GM18499 (cell line): Measurements from ENCODE around the gene MAP2K4.

Experiments
- ATAC-seq: cut with Tn5 transposase; IDR thresholded peaks from one replicate; pipeline ENCODE4 v1.9.1; 2021; ENCODE audit warnings: moderate number of reproducible peaks; ENCODE audit not compliant: insufficient read depth, unreplicated experiment

Gene MAP2K4

DNA sequence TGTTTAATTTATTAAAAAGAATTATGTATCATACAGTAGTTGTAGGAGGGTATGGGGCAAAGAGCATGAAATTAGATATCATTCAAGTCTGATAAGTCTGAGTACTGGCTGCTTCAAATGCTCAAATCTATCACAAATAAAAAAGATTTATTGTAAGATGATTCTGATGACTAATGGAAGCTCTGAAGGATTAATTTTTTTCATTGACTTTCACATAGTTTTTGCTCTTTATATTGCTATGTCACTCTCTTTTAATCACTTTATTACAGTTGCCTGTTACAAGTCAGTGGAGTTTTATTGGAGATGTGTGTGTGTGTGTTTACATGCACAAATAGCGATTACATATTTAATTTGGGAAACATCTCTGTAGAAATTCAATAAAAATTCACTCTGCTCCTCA, 15.0 kb downstream of the MAP2K4 start:
- ATAC-seq: no peak

- ATAC-seq: no peak
Measured at GRCh38 chr17:12037970-12038369, 17.3 kb downstream of the MAP2K4 start.

- ATAC-seq: no peak
Measured at GRCh38 chr17:12040478-12040877, 19.8 kb downstream of the MAP2K4 start.

- no peak for ATAC-seq
Measured at GRCh38 chr17:12041312-12041711, 20.6 kb downstream of the MAP2K4 start.

DNA sequence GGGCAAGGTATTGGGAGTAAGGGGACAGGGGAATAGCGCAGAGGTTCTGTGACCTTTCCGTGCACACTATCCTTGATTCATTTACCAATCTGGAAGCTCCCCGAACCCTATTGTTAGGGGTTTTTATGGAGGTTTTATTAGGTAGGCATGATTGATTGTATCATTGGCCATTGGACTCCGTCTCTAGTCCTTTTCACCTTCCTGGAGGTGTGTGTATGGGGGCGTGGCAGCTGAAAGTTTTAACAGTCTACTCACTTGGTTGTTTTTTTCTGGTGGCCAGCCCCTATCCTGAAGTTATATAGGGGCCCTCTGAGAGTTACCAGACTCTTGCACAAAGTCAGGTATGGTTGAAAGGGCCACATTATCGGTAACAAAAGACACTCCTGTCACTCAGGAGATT, 23.0 kb downstream of the MAP2K4 start:
- ATAC-seq: no peak

- ATAC-seq: no peak
Measured at GRCh38 chr17:12046786-12047185, 26.1 kb downstream of the MAP2K4 start.

DNA sequence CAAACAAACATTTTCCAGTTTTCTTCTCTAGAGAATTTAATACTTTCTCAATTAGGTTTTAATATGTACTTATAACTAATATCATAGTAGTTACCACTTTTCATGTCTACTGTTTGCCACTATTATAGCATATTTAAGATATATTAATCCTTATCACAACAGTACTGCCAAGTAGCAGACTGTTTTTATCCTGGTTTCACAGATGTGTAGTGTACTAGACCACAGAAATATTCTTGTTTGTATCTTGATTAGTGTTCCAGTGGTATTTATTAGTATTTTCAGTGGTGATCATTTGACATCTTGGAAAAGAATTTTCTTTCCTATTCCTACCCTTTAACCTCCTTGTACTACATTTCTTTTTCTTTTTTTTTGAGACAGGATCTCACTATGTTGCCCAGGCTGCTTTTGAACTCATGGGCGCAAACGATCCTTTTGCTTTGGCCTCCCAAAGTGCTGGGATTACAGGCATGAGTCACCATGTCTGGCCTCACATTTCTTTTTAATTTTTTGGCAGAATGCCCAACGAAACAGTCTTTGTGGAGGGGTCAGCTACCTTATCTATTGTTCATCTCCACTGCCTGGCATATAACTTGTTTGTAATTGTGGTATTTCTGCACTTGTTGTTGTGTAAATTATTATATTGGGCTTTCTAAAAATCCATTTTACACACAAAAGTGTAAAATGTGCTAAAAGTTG, 27.2 kb downstream of the MAP2K4 start:
- ATAC-seq: no peak

DNA sequence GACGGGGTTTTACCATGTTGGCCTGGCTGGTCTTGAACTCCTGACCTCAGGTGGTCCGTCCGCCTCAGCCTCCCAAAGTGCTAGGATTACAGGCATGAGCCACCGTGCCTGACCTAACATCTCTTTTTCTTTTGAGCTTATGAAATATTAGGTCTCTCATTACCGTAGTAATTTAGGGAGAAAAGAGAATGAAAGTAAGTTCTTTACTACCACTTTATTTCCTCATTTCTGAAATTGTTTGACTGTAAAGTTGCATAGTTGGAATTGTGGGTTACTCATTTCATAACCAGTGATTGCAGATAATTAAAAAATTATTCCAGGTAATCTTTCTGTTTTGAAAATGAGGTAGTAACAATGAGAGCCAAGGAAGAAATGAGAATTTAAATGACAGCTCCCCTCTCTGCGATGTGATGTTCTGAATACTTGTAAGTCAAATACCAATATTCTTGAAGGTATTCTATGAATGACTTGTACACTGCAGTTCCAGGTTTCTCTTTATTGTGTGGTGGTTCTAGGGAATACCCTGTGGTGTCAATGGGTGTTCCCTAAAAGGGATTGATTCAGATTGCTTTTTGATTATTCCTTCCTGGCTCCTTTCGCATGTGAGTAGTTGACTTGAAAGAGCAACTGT, 28.3 kb downstream of the MAP2K4 start:
- no peak for ATAC-seq

DNA sequence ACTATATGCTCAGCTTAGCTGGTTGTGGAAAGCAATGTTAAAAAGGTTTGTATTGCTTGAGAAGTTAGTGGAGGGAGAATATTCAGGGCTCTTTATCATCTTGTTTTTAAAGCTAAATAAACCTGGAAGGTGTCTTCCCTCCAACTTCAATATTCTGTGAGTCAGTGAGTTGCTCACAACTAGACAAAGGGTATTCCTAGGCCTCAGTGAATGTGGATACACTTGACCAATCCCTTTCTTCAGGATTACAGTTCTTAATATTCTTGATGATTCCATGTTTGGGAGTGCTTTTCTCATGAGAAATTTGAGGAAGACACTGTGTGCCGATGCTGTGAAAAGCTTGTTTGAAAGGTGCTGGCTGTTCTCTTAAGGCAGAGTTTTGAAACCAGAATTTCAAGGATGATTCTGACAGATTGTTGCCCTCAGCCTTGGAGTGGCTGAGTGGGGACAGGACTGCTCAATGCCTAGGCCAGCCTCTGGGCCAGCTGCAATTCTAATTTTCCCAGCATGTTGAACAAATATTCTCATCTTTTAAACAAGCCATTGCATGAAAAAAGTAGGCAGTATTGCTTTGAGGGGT, 30.1 kb downstream of the MAP2K4 start:
- no peak for ATAC-seq

DNA sequence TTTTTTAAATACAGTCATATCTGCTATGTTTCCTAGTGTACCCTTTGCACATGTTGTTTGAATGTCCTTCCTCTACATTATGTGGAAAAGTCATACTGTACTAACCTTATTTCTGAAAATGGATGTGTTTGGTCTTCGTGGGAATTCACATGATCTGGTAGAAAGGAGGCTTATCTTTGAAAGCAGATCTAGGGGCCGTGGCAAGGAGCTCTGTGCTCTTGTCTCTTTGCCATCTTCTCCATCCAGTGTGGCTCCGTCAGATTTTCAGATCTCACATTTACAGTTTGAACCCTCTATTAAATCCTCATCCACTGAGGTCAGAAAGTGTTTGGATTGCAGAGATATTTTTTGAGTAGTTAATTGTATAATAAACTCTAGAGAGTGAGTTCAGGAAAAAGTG, 32.9 kb downstream of the MAP2K4 start:
- ATAC-seq: no peak

- no peak for ATAC-seq
Measured at GRCh38 chr17:12055889-12056288, 35.2 kb downstream of the MAP2K4 start.

DNA sequence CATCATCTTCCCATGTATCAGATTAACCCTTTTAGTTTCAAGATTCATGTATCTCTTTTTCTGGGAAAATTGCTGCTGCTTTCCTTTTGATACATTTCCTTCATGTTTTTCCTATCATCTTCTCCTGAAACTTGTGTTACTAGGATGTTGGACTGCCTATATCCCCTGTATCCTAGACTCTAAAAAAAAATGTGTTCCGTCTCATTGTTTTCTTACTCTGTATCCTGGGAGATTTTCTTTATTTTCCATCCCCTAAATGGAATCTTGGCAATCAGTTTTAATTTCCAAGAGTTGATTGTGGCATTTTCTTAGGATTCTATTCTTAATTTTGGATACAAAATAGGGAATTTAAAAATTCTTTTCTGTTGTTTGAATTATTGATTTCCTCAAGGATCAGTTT, 36.8 kb downstream of the MAP2K4 start:
- ATAC-seq: no peak

DNA sequence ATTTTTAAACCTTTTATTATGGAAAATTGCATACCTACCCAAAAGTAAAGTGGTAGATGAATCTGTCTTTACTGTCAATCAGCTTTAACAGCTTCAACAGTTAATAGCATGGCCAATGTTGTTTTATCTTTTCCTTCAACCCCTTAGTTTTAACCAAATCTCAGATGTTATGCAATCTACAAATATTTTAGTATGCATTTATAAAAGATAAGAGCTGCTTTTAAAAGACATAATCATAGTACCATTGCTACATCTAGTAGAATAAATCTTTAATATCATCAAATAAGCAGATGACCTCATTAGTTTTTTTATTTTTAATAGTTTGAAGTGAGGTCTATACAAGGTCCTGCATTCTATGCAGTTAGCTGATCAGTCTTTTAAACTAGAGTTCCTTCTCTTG, 37.9 kb downstream of the MAP2K4 start:
- ATAC-seq: no peak

DNA sequence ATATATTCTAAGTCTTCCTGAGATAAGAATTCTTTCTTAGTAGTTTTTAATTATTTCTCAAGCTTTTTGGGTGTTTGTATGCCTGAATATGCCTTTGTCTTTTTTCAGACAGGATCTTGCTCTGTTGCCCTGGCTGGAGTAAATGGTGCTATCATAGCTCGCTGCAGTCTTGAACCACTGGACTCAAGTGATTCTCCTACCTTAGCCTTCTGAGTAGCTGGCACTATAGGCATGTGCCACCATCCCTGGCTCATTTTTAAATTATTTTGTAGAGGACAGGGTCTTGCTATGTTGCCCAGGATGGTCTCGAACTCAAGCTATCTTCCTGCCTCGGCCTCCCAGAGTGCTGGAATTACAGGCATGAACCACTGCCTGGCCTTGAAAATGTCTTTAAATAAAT, 41.6 kb downstream of the MAP2K4 start:
- no peak for ATAC-seq

GRCh38 chr17:12064395-12064794, 43.7 kb downstream of the MAP2K4 start:
- ATAC-seq: no peak

- no peak for ATAC-seq
Measured at GRCh38 chr17:12067485-12067884, 46.8 kb downstream of the MAP2K4 start.

GRCh38 chr17:12068946-12069345, 48.3 kb downstream of the MAP2K4 start:
- ATAC-seq: no peak

GRCh38 chr17:12070561-12070960, 49.9 kb downstream of the MAP2K4 start:
- ATAC-seq: no peak

DNA sequence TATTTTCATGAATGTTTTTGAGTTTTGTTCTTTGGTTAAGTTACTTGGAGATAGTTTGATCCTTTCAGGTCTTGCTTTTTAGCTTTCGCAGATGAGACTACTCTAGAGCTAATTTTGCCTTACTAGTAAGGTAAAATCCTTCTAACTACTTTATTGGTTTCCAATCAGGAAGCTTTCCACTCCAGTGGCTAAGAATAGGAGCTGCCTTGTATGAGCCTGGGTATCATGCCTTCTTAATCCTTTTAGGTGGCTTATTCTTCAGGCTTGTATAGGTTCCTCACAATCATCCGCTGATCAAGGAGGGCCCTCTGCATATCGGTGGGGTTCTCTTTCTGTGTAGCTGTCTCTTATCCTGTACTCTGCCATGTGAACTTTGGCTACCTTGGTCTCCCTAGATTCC, 53.7 kb downstream of the MAP2K4 start:
- no peak for ATAC-seq

- no peak for ATAC-seq
Measured at GRCh38 chr17:12077773-12078172, 57.1 kb downstream of the MAP2K4 start.

DNA sequence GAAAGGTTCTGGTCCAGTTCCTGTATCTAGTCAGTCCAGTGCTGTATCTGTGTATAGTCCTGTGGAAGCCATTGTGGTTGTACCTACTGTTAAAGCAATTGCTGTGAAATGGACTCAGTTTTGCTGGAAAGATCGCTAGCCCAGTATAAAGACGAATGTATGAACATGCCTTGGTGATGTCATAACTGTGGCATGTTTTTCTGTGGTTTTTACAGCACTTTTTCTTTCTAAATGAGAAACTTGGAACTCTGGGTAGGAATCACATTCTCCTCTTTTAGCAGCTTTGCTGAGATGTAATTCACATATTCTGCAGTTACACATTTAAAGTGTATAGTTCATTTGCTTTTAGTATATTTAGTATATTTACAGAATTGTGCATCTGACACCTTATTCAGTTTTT, 58.1 kb downstream of the MAP2K4 start:
- no peak for ATAC-seq

GRCh38 chr17:12081720-12082119, 61.0 kb downstream of the MAP2K4 start:
- ATAC-seq: no peak
